ENCODE results near the gene HNF1A. TPM values are rescaled to one million over a fixed set of nuclear protein-coding genes. Genes with fewer than 3 reads are reported as not detected.

Gene HNF1A
- total and polyA plus RNA-seq, 2 of the 4 experiments (the other 2 are of a cell fraction): under 0.01 TPM; not detected in 1

- TF ChIP-seq NFE2L2 (IDR thresholded peaks at IDR 0.05; ENCODE audit: low read depth, low read length) (no peak), MXI1 (IDR thresholded peaks at IDR 0.05; ENCODE audit: borderline replicate concordance, low read depth, low read length) (no peak), USF2 (IDR thresholded peaks at IDR 0.05; ENCODE audit: low read depth, low read length) (no peak), BHLHE40 (IDR thresholded peaks at IDR 0.05; ENCODE audit: low read depth, low read length) (no peak), MAZ (IDR thresholded peaks at IDR 0.05; ENCODE audit: borderline replicate concordance, low read depth, low read length) (no peak), RCOR1 (IDR thresholded peaks at IDR 0.05; ENCODE audit: insufficient replicate concordance, low read length) (no peak), CHD1 (IDR thresholded peaks at IDR 0.05; ENCODE audit: low read depth, low read length) (no peak), FOS (IDR thresholded peaks at IDR 0.05; ENCODE audit: low read depth, low read length) (no peak), CTCF (conservative IDR thresholded peaks at IDR 0.05; ENCODE audit: low read depth, low read length) (no peak), CEBPB (IDR thresholded peaks at IDR 0.05; ENCODE audit: low read depth, low read length) (no peak), RAD21 (IDR thresholded peaks at IDR 0.05; ENCODE audit: low read length) (no peak), SMC3 (IDR thresholded peaks at IDR 0.05; ENCODE audit: low read depth, low read length) (no peak), MAFK (IDR thresholded peaks at IDR 0.05; ENCODE audit: low read depth, low read length) (no peak), RFX5 (IDR thresholded peaks at IDR 0.05; ENCODE audit: low read depth, low read length) (no peak)
- ChIA-PET POLR2A (ENCODE audit: unreplicated experiment) (no interaction called here), CTCF (no interaction called here)
- Histone ChIP-seq H4K5ac (ENCODE audit: low read depth, low read length) (no peak overlapping the region), H3K4me3 (ENCODE audit: insufficient read depth, low read depth, low read length) (no peak overlapping the region), H3K27ac (ENCODE audit: insufficient read depth, low read length) (no peak overlapping the region), H2AFZ (replicated peaks; ENCODE audit: low read length, poor library complexity) (no peak overlapping the region), H4K8ac (ENCODE audit: low read depth in 2 of 2, low read length in 2 of 2) (no peak overlapping the region), H3K18ac (ENCODE audit: low read depth, low read length) (no peak overlapping the region), H3K4me2 (ENCODE audit: low read depth, low read length) (no peak overlapping the region), H4K91ac (ENCODE audit: insufficient read depth, low read depth, low read length) (no peak overlapping the region), H3K23ac (ENCODE audit: low read depth, low read length) (no peak overlapping the region), H3K79me1 (ENCODE audit: low read depth in 1 of 2, low read length in 2 of 2) (no peaks in the 10 kb centered on the region), H2BK120ac (ENCODE audit: low read depth, low read length) (no peak overlapping the region), H3K14ac (replicated peaks; ENCODE audit: low read depth, low read length) (no peak overlapping the region), H3K9ac (ENCODE audit: low read depth, low read length) (no peak overlapping the region), H2BK20ac (ENCODE audit: low read depth, low read length) (no peak overlapping the region), H2AK9ac (replicated peaks; ENCODE audit: low read depth, low read length, poor library complexity) (peak overlapping the region; percentile 29), H2AK5ac (ENCODE audit: low read depth, low read length) (no peak overlapping the region), H3K27me3 (ENCODE audit: control insufficient read depth, insufficient read depth, low read length) (no peaks in the 10 kb centered on the region; the same call in 1 of the 2 replicates), H4K20me1 (ENCODE audit: insufficient read depth, low read length) (no peaks in the 10 kb centered on the region), H3K4ac (ENCODE audit: low read depth, low read length) (no peak overlapping the region), H3K4me1 (ENCODE audit: control insufficient read depth, insufficient read depth, low read length) (peaks cover 4% of the 10 kb centered on the region; the same call in 1 of the 2 replicates), H3K36me3 (ENCODE audit: control insufficient read depth, insufficient read depth, low read length) (peaks cover 11% of the 10 kb centered on the region), H3K56ac (ENCODE audit: extremely low read depth, insufficient read depth, low read length) (no peak overlapping the region), H2BK15ac (ENCODE audit: low read depth, low read length) (no peak overlapping the region), H3K9me3 (ENCODE audit: control insufficient read depth, insufficient read depth, low read length) (no peaks in the 10 kb centered on the region), H3K9me1 (ENCODE audit: insufficient read depth, low read length) (no peaks in the 10 kb centered on the region), H2BK5ac (ENCODE audit: low read depth, low read length, poor library complexity, severe bottlenecking) (no peak overlapping the region)
- in situ Hi-C loops (cut with MboI; ENCODE audit: low sequenced_read_pairs) (no loop called here), intact Hi-C loops (cut with micrococcal nuclease) (no loop called here), dilution Hi-C loops (cut with HindIII; ENCODE audit: low sequenced_read_pairs, unreplicated experiment) (no loop called here)
- 29% methylated on average over 8 of the region's 23 CpGs; no CpG with 5 or more reads in 1 of the 2 experiments for WGBS, 2 experiments (ENCODE audit: extremely low coverage in 2 of 2, insufficient read length in 1 of 2)
- ATAC-seq (ENCODE audit: low read depth) (peak; percentile 58), DNase-seq (peak; percentile 62)
- BruUV-seq (replicated peaks): no TSS peak
Observed at GRCh38 chr12:120999191-121000120, 21.1 kb downstream of the HNF1A start.

Data from IMR-90 (cell line).